PC-9 (cell line): Measurements from ENCODE around the gene LZTS2. TPM values are rescaled to one million over a fixed set of nuclear protein-coding genes. Genes with fewer than 3 reads are reported as not detected.

ENCODE experiments used
- BruUV-seq: library from RNA; stranded (reverse); fragments of 400-500 nt; replicated peaks from 2 replicates; lab custom pipeline; 2021; lab: Mats Ljungman, UMichigan
- CTCF ChIA-PET: fragments of 300-600 bp; sonication (Branson Sonifier 250); formaldehyde crosslinking; loops from one replicate; lab custom pipeline; 2022; ENCODE audit warnings: antibody characterized with exemption; lab: Charles Lee
- POLR2A ChIA-PET: fragments of 300-600 bp; sonication (Branson Sonifier 250); formaldehyde crosslinking; loops from one replicate; lab custom pipeline; 2022; ENCODE audit warnings: antibody characterized with exemption; ENCODE audit not compliant: unreplicated experiment; lab: Charles Lee
- DNase-seq, 2 experiments: peaks; one replicate each; pipeline versions ENCODE4 v3.0.0 to v3.0.0-alpha.2; 2015 to 2022; ENCODE audit warnings: mixed read lengths in 1 of 2
- H2AFZ ChIP-seq: fragments of 200-600 bp; sonication (generic); 2 replicates; pipeline ENCODE4 v1.8.1; 2017; ENCODE audit warnings: antibody characterized with exemption
- H3F3A ChIP-seq: fragments of 200-600 bp; sonication (generic); 2 replicates; pipeline ENCODE4 v1.8.1; 2017; ENCODE audit warnings: antibody characterized with exemption, mild to moderate bottlenecking, low read depth; ENCODE audit not compliant: insufficient read depth
- H3K27ac ChIP-seq: fragments of 200-600 bp; sonication (generic); 2 replicates; pipeline ENCODE4 v1.6.1; 2016; ENCODE audit warnings: mixed run types
- H3K27me3 ChIP-seq: fragments of 200-600 bp; sonication (generic); 2 replicates; pipeline ENCODE4 v1.6.1; 2016; ENCODE audit warnings: low read depth, mixed run types; ENCODE audit not compliant: insufficient read depth
- H3K36me3 ChIP-seq: fragments of 200-600 bp; sonication (generic); 2 replicates; pipeline ENCODE4 v1.6.1; 2016; ENCODE audit warnings: low read depth, mixed run types
- H3K4me1 ChIP-seq: fragments of 200-600 bp; sonication (generic); replicated peaks from 2 replicates; pipeline ENCODE4 v1.6.1; 2016; ENCODE audit warnings: mixed run types; ENCODE audit not compliant: insufficient read depth
- H3K4me2 ChIP-seq: fragments of 200-600 bp; sonication (generic); 2 replicates; pipeline ENCODE4 v1.6.1; 2017; ENCODE audit warnings: mixed run types
- H3K4me3 ChIP-seq: fragments of 200-600 bp; sonication (generic); 2 replicates; pipeline ENCODE4 v1.6.1; 2016; ENCODE audit warnings: mixed run types
- H3K79me2 ChIP-seq: fragments of 200-600 bp; sonication (generic); 2 replicates; pipeline ENCODE4 v1.6.1; 2017; ENCODE audit warnings: low read depth, mixed run types
- H3K9me2 ChIP-seq: fragments of 200-600 bp; sonication (generic); 2 replicates; pipeline ENCODE4 v1.8.1; 2017; ENCODE audit warnings: mild to moderate bottlenecking; ENCODE audit not compliant: insufficient read depth
- H3K9me3 ChIP-seq: fragments of 200-600 bp; sonication (generic); 2 replicates; pipeline ENCODE4 v1.8.1; 2016; ENCODE audit warnings: low read depth; ENCODE audit not compliant: insufficient read depth
- H4K20me1 ChIP-seq: fragments of 200-600 bp; sonication (generic); 2 replicates; pipeline ENCODE4 v1.8.1; 2017; ENCODE audit not compliant: insufficient read depth
- EZH2 ChIP-seq: fragments of 200-600 bp; sonication (generic); IDR thresholded peaks from 2 replicates; pipeline ENCODE4 v1.8.0; 2017; ENCODE audit warnings: antibody characterized with exemption, low read depth
- intact Hi-C: fragments of 100-400 bp; cut with micrococcal nuclease; formaldehyde crosslinking; loops from one replicate; pipeline ENCODE4 v1.10.0; 2022; ENCODE audit not compliant: unreplicated experiment
- total RNA-seq: library from RNA; stranded (reverse); gene quantifications from 2 replicates; pipeline ENCODE4 v1.2.3, GENCODE V29; 2021
- TF ChIP-seq, protein P1 (sequence below): fragments of 200-600 bp; sonication (generic); conservative IDR thresholded peaks from 2 replicates; pipeline ENCODE4 v1.6.1; 2017; ENCODE audit warnings: mixed run types, antibody characterized with exemption, mild to moderate bottlenecking, moderate library complexity

Gene LZTS2
- total RNA-seq, 1 experiment from 2014 or later, result 32.5 TPM

DNA sequence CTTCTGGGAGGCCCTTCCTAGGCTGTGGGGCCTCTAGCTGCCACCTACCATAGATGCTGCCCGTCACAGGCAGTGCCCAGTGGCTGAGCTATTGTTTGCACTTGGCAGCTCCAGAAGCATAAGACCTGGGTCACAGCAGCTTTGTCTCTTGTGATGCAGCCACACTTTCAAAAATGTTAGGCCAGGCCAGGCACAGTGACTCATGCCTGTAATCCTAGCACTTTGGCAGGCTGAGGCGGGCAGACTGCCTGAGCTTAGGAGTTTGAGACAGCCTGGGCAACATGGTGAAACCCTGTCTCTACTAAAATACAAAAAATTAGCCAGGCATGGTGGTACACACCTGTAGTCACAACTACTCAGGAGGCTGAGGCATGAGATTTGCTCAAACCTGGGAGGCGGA is 52.7 kb downstream of the LZTS2 start:
- H3K9me2 ChIP-seq, result no peaks in the 10 kb centered on the region
- H3K36me3 ChIP-seq, result no peaks in the 10 kb centered on the region
- no peaks in the 10 kb centered on the region for H3K27me3 ChIP-seq
- no peak overlapping the region for H3K27ac ChIP-seq
- intact Hi-C loops, result no loop called here
- no peaks in the 10 kb centered on the region for H4K20me1 ChIP-seq
- CTCF ChIA-PET, result interaction anchor here (1.1 to 1.5 kb wide), 2 partner anchors 9 to 90 kb away, joined by 8 to 9 read pairs; no protein-coding TSS in a partner anchor
- TF ChIP-seq, protein P1, sequence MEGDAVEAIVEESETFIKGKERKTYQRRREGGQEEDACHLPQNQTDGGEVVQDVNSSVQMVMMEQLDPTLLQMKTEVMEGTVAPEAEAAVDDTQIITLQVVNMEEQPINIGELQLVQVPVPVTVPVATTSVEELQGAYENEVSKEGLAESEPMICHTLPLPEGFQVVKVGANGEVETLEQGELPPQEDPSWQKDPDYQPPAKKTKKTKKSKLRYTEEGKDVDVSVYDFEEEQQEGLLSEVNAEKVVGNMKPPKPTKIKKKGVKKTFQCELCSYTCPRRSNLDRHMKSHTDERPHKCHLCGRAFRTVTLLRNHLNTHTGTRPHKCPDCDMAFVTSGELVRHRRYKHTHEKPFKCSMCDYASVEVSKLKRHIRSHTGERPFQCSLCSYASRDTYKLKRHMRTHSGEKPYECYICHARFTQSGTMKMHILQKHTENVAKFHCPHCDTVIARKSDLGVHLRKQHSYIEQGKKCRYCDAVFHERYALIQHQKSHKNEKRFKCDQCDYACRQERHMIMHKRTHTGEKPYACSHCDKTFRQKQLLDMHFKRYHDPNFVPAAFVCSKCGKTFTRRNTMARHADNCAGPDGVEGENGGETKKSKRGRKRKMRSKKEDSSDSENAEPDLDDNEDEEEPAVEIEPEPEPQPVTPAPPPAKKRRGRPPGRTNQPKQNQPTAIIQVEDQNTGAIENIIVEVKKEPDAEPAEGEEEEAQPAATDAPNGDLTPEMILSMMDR, result no peak
- no peak for TF ChIP-seq EZH2
- DNase-seq, result peak; percentile 58 to 62
- no peaks in the 10 kb centered on the region for H3K9me3 ChIP-seq
- BruUV-seq, result no TSS peak
- no peak overlapping the region for H3K4me3 ChIP-seq
- no peaks in the 10 kb centered on the region; the same call in 1 of the 2 replicates for H3F3A ChIP-seq
- H3K4me2 ChIP-seq, result 0 out of 2 replicates have a peak overlapping the region, but pooled peaks have one; percentile 10
- H3K4me1 ChIP-seq, result peaks cover 4% of the 10 kb centered on the region; the same call in 1 of the 2 replicates
- POLR2A ChIA-PET, result interaction anchor here (0.6 to 0.7 kb wide), 3 partner anchors 10 to 699 kb away, joined by 3 to 7 read pairs (median 4); no protein-coding TSS in a partner anchor
- no peaks in the 10 kb centered on the region for H3K79me2 ChIP-seq
- H2AFZ ChIP-seq, result no peak overlapping the region

DNA sequence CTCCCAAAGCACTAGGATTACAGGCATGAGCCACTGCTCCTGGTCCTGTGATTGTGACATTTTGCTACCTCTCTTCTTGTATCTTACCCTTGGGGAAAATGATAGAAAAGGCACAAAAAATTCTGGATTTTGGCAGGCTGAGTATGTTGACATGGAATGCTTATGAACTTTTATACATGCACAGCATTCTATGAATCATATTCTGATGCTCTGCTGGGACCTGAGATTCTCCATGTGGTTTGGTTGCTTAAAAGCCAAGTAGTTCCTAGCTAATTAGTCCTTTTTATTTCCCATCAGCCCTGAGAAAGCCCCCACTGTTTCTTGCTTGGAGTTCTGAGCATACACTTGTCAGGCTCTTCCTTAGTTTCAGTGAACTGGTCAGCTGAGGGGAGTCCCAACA is 53.9 kb downstream of the LZTS2 start:
- no peaks in the 10 kb centered on the region for H3K9me2 ChIP-seq
- H3K4me3 ChIP-seq, result no peak overlapping the region
- H3K4me1 ChIP-seq, result peaks cover 5% of the 10 kb centered on the region; the same call in 1 of the 2 replicates
- no peaks in the 10 kb centered on the region for H3K27me3 ChIP-seq
- intact Hi-C loops, result no loop called here
- peaks cover 8% of the 10 kb centered on the region for H3K79me2 ChIP-seq
- H3F3A ChIP-seq, result no peaks in the 10 kb centered on the region; the same call in 1 of the 2 replicates
- no peak overlapping the region for H3K4me2 ChIP-seq
- no peak overlapping the region for H3K27ac ChIP-seq
- H3K36me3 ChIP-seq, result no peaks in the 10 kb centered on the region
- no peaks in the 10 kb centered on the region for H3K9me3 ChIP-seq
- H4K20me1 ChIP-seq, result no peaks in the 10 kb centered on the region
- no TSS peak for BruUV-seq
- ChIA-PET CTCF (no interaction called here), POLR2A (no interaction called here)
- TF ChIP-seq, protein P1, result no peak
- TF ChIP-seq EZH2, result no peak
- no peak overlapping the region for H2AFZ ChIP-seq
- no peak for DNase-seq

DNA sequence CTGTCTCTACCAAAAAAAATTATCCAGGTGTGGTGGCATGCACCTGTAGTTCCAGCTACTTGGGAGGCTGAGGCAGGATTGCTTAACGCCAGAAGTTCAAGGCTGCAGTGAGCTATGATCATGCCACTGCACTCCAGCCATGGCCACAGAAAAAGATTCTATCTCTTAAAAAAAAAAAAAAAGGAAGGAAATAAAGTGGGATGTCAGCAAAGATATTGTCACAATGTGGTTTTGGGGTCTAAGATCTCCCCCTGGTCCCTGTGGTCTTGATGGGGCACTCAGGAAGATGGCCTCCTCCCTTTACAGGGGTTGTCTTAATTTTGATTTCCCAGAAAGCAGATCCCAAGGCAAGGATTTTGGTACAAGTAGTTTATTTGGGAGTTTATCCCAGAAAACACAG is 54.7 kb downstream of the LZTS2 start:
- no TSS peak for BruUV-seq
- Histone ChIP-seq H4K20me1 (no peaks in the 10 kb centered on the region), H3K36me3 (no peaks in the 10 kb centered on the region), H3K4me2 (no peak overlapping the region), H2AFZ (no peak overlapping the region), H3K4me1 (peaks cover 10% of the 10 kb centered on the region), H3K4me3 (no peak overlapping the region), H3K27ac (no peak overlapping the region), H3K27me3 (no peaks in the 10 kb centered on the region), H3F3A (no peaks in the 10 kb centered on the region; the same call in 1 of the 2 replicates), H3K79me2 (peaks cover 15% of the 10 kb centered on the region), H3K9me3 (no peaks in the 10 kb centered on the region), H3K9me2 (no peaks in the 10 kb centered on the region)
- ChIA-PET CTCF (no interaction called here), POLR2A (no interaction called here)
- DNase-seq, result no peak
- intact Hi-C loops, result no loop called here
- no peak for TF ChIP-seq EZH2
- TF ChIP-seq, protein P1, result no peak
